Gastrocnemius medialis (tissue), 4 donors: ENCODE results near the gene ADGRV1. TPM values are rescaled to one million over a fixed set of nuclear protein-coding genes. Genes with fewer than 3 reads are reported as not detected.
"Not testable (repeated sequence)": the region's sequence is repeated elsewhere in the genome, so short reads cannot be mapped to it uniquely, and the experiment has no call there.

Experiments
- ATAC-seq, 2 donors: fragments of 150-250 bp; one replicate each; pipeline ENCODE4 v1.9.1; 2016
- DNase-seq, 2 donors: peaks; one replicate each; pipeline ENCODE4 v3.0.0-alpha.2; 2019
- H3K27ac ChIP-seq, 4 donors: fragments of 200-600 bp; sonication (generic); 1 replicate in 1 of 4; 2 replicates in 3 of 4; pipeline ENCODE4 v1.5.1; 2016 to 2018; ENCODE audit warnings: mild to moderate bottlenecking in 2 of 4, moderate library complexity in 1 of 4
- H3K27me3 ChIP-seq, 3 donors: fragments of 200-600 bp; sonication (generic) in 2 of 3; 1 replicate in 1 of 3; 2 replicates in 2 of 3; pipeline versions ENCODE4 v1.5.1 to v1.6.0; 2016 to 2019; ENCODE audit warnings: mild to moderate bottlenecking in 1 of 3, moderate library complexity in 1 of 3
- H3K36me3 ChIP-seq, 2 donors: fragments of 200-600 bp; sonication (generic) in 1 of 2; one replicate each; pipeline ENCODE4 v1.5.1; 2017 to 2018
- H3K4me1 ChIP-seq, 2 donors: fragments of 200-600 bp; sonication (generic) in 1 of 2; one replicate each; pipeline ENCODE4 v1.5.1; 2016 to 2017; ENCODE audit warnings: mild to moderate bottlenecking in 2 of 2
- H3K4me3 ChIP-seq, 4 donors: fragments of 200-600 bp; sonication (generic) in 3 of 4; 1 replicate in 1 of 4; 2 replicates in 3 of 4; pipeline ENCODE4 v1.5.1; 2016 to 2019; ENCODE audit warnings: mild to moderate bottlenecking in 2 of 4
- H3K9me3 ChIP-seq, 3 donors: fragments of 200-600 bp; sonication (generic) in 2 of 3; 1 replicate in 1 of 3; 2 replicates in 2 of 3; pipeline ENCODE4 v1.5.1; 2016 to 2019
- CTCF ChIP-seq, 5 experiments: fragments of 450-650 bp in 3 of 5; fragments of 200-600 bp in 2 of 5; sonication (generic) in 2 of 5; IDR thresholded peaks in 4 of 5; conservative IDR thresholded peaks in 1 of 5; 1 replicate in 4 of 5; 2 replicates in 1 of 5; pipeline ENCODE4 v1.5.1; 2016 to 2019; ENCODE audit warnings: antibody characterized with exemption in 5 of 5, mild to moderate bottlenecking in 3 of 5, moderate library complexity in 3 of 5
- POLR2A ChIP-seq, 2 donors: fragments of 450-650 bp; IDR thresholded peaks; one replicate each; pipeline ENCODE4 v1.6.1; 2017; ENCODE audit warnings: antibody characterized with exemption in 2 of 2, mild to moderate bottlenecking in 2 of 2, moderate library complexity in 2 of 2
- in situ Hi-C, 4 donors: fragments of 200-750 bp; cut with MboI; loops; one replicate each; pipeline versions ENCODE4 v1.15.0 to v1.8.0; 2017; ENCODE audit warnings: low sequenced_read_pairs in 4 of 4
- intact Hi-C: fragments of 100-400 bp; cut with DNase I; formaldehyde crosslinking; loops from one replicate; pipeline ENCODE4 v1.15.1; 2023; ENCODE audit warnings: low total_unique reads
- total RNA-seq, 4 donors: library from RNA; depleted of rRNA; stranded (reverse); fragments of >200 nt; gene quantifications; one replicate each; pipeline versions ENCODE4 v1.1.0 to v1.2.3, GENCODE V29; 2016

Gene ADGRV1
- total RNA-seq, 4 donors from 2014 or later, result 0.22 to 0.41 TPM; not detected in 2

GRCh38 chr5:91007251-91007650 is 448.7 kb downstream of the ADGRV1 start:
- H3K4me3 ChIP-seq, result no peak overlapping the region
- intact Hi-C loops, result no loop called here
- TF ChIP-seq CTCF (IDR thresholded peaks at IDR 0.05 in 4 of 5, conservative IDR thresholded peaks at IDR 0.05 in 1 of 5) (no peak), POLR2A (IDR thresholded peaks at IDR 0.05) (no peak)
- no peaks in the 10 kb centered on the region for H3K36me3 ChIP-seq
- H3K9me3 ChIP-seq, result no peaks in the 10 kb centered on the region
- no peaks in the 10 kb centered on the region for H3K4me1 ChIP-seq
- in situ Hi-C loops, result no loop called here
- ATAC-seq (no peak), DNase-seq (no peak)
- no peak overlapping the region for H3K27ac ChIP-seq
- H3K27me3 ChIP-seq, result no peaks in the 10 kb centered on the region

GRCh38 chr5:91007780-91008402 is 449.3 kb downstream of the ADGRV1 start:
- no peak for TF ChIP-seq POLR2A (IDR thresholded peaks at IDR 0.05)
- no peak for TF ChIP-seq CTCF (IDR thresholded peaks at IDR 0.05 in 4 of 5, conservative IDR thresholded peaks at IDR 0.05 in 1 of 5)
- Histone ChIP-seq H3K27me3 (no peaks in the 10 kb centered on the region), H3K36me3 (no peaks in the 10 kb centered on the region), H3K9me3 (no peaks in the 10 kb centered on the region), H3K4me1 (no peaks in the 10 kb centered on the region), H3K4me3 (no peak overlapping the region), H3K27ac (no peak overlapping the region)
- DNase-seq, result no peak
- no peak for ATAC-seq
- in situ Hi-C loops (no loop called here), intact Hi-C loops (no loop called here)

GRCh38 chr5:91010090-91010489 is 451.5 kb downstream of the ADGRV1 start:
- no peaks in the 10 kb centered on the region for H3K4me1 ChIP-seq
- ATAC-seq, result no peak
- TF ChIP-seq POLR2A (IDR thresholded peaks at IDR 0.05) (no peak), CTCF (IDR thresholded peaks at IDR 0.05 in 4 of 5, conservative IDR thresholded peaks at IDR 0.05 in 1 of 5) (no peak)

GRCh38 chr5:91011029-91011428 is 452.4 kb downstream of the ADGRV1 start:
- ATAC-seq, result no peak
- no peaks in the 10 kb centered on the region for H3K27me3 ChIP-seq
- no peaks in the 10 kb centered on the region for H3K4me1 ChIP-seq
- no peak for TF ChIP-seq POLR2A (IDR thresholded peaks at IDR 0.05)
- no peak for TF ChIP-seq CTCF (IDR thresholded peaks at IDR 0.05 in 4 of 5, conservative IDR thresholded peaks at IDR 0.05 in 1 of 5)
- intact Hi-C loops, result no loop called here
- H3K9me3 ChIP-seq, result no peaks in the 10 kb centered on the region
- H3K36me3 ChIP-seq, result no peaks in the 10 kb centered on the region
- DNase-seq, result no peak
- in situ Hi-C loops, result no loop called here
- no peak overlapping the region for H3K27ac ChIP-seq
- no peak overlapping the region for H3K4me3 ChIP-seq

More at GRCh38 chr5:91010090-91010489, 451.5 kb downstream of the ADGRV1 start:
- Histone ChIP-seq H3K27ac (no peak overlapping the region), H3K27me3 (no peaks in the 10 kb centered on the region), H3K4me3 (no peak overlapping the region), H3K9me3 (no peaks in the 10 kb centered on the region), H3K36me3 (no peaks in the 10 kb centered on the region)
- intact Hi-C loops (no loop called here), in situ Hi-C loops (no loop called here)
- no peak for DNase-seq

DNA sequence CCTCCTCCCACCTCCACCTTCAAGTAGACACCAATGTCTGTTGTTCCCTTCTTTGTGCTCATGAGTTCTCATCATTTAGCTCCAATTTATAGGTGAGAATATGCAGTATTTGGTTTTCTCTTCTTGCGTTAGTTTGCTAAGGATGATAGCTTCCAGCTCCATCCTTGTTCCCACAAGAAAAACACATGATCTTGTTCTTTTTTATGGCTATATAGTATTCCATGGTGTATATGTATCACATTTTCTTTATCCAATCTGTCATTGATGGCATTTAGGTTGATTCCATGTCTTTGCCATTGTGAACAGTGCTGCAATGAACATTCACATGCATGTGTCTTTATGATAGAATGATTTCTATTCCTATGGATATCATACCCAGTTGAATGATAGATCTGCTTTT is 454.3 kb downstream of the ADGRV1 start:
- H3K36me3 ChIP-seq, H3K27me3 ChIP-seq, in situ Hi-C loops, H3K4me3 ChIP-seq, intact Hi-C loops, DNase-seq, H3K27ac ChIP-seq, ATAC-seq, H3K9me3 ChIP-seq: not testable (repeated sequence)
- H3K4me1 ChIP-seq, result peaks cover 14% of the 10 kb centered on the region in 2 donors
